SK-N-SH treated with all-trans-retinoic acid at 6 μM for 48 hours (cell line): Measurements from ENCODE around the gene CA5A.

Source experiments
- ATAC-seq: fragments of 200-7000 bp; cut with Tn5 transposase; 3 replicates; pipeline ENCODE4 v1.9.1; 2020; ENCODE audit warnings: mild to moderate bottlenecking, moderate library complexity
- ARNTL ChIP-seq: fragments of 450-650 bp; formaldehyde crosslinking; IDR thresholded peaks from 2 replicates; pipeline ENCODE4 v1.5.0; 2020; ENCODE audit warnings: low read depth, mild to moderate bottlenecking, moderate library complexity, borderline replicate concordance
- BACH2 ChIP-seq: fragments of 250-450 bp; sonication (Bioruptor Pico); IDR thresholded peaks from 2 replicates; pipeline ENCODE4 v1.9.0; 2021; ENCODE audit warnings: mild to moderate bottlenecking, borderline replicate concordance
- ESRRG ChIP-seq: fragments of 250-450 bp; sonication (Bioruptor Pico); IDR thresholded peaks from 2 replicates; pipeline ENCODE4 v1.6.1; 2021; ENCODE audit warnings: mild to moderate bottlenecking
- GLIS3 ChIP-seq: fragments of 250-450 bp; sonication (Bioruptor Pico); IDR thresholded peaks from 2 replicates; pipeline ENCODE4 v1.5.0; 2020; ENCODE audit warnings: mild to moderate bottlenecking, moderate library complexity
- ISL1 ChIP-seq: fragments of 250-450 bp; sonication (Bioruptor Pico); IDR thresholded peaks from 2 replicates; pipeline ENCODE4 v2.1.2; 2022; ENCODE audit warnings: mild to moderate bottlenecking, moderate library complexity
- OSR1 ChIP-seq: fragments of 250-450 bp; sonication (Bioruptor Pico); IDR thresholded peaks from 2 replicates; pipeline ENCODE4 v1.8.0; 2022; ENCODE audit warnings: moderate library complexity, mild to moderate bottlenecking, inconsistent platforms
- PPARA ChIP-seq: fragments of 250-450 bp; sonication (Bioruptor Pico); IDR thresholded peaks from 2 replicates; pipeline ENCODE4 v1.5.0; 2020; ENCODE audit warnings: mild to moderate bottlenecking, borderline replicate concordance
- RARB ChIP-seq: fragments of 250-450 bp; sonication (Bioruptor Pico); IDR thresholded peaks from 2 replicates; pipeline ENCODE4 v1.8.0; 2021; ENCODE audit warnings: mild to moderate bottlenecking, moderate library complexity
- TCF4 ChIP-seq: fragments of 250-450 bp; sonication (Bioruptor Pico); IDR thresholded peaks from 2 replicates; pipeline ENCODE4 v1.8.0; 2021; ENCODE audit warnings: mild to moderate bottlenecking, moderate library complexity, borderline replicate concordance
- TOX ChIP-seq: fragments of 250-450 bp; sonication (Bioruptor Pico); IDR thresholded peaks from 2 replicates; pipeline ENCODE4 v1.8.0; 2021; ENCODE audit warnings: mild to moderate bottlenecking, moderate library complexity, borderline replicate concordance
- ZC3H10 ChIP-seq: fragments of 250-450 bp; sonication (Bioruptor Pico); IDR thresholded peaks from 2 replicates; pipeline ENCODE4 v1.5.1; 2021; ENCODE audit warnings: mild to moderate bottlenecking, moderate library complexity
- ZFP3 ChIP-seq: fragments of 250-450 bp; sonication (Bioruptor Pico); IDR thresholded peaks from 2 replicates; pipeline ENCODE4 v1.5.0; 2020; ENCODE audit warnings: mild to moderate bottlenecking, moderate library complexity
- ZFP30 ChIP-seq: fragments of 450-650 bp; formaldehyde crosslinking; IDR thresholded peaks from 2 replicates; pipeline ENCODE4 v1.5.0; 2022; ENCODE audit warnings: mild to moderate bottlenecking, moderate library complexity
- ZNF565 ChIP-seq: fragments of 450-650 bp; formaldehyde crosslinking; conservative IDR thresholded peaks from 2 replicates; pipeline ENCODE4 v1.5.0; 2020; ENCODE audit warnings: low read depth, mild to moderate bottlenecking, moderate library complexity
- ZNF70 ChIP-seq: fragments of 450-650 bp; formaldehyde crosslinking; IDR thresholded peaks from 2 replicates; pipeline ENCODE4 v1.5.0; 2020; ENCODE audit warnings: mild to moderate bottlenecking, moderate library complexity
- ZNF8 ChIP-seq: fragments of 450-650 bp; formaldehyde crosslinking; IDR thresholded peaks from 2 replicates; pipeline ENCODE4 v1.5.0; 2020; ENCODE audit warnings: mild to moderate bottlenecking, moderate library complexity
- TF ChIP-seq, protein P1 (sequence below): fragments of 250-450 bp; sonication (Bioruptor Pico); IDR thresholded peaks from 2 replicates; pipeline ENCODE4 v1.8.0; 2021; ENCODE audit warnings: low read depth, mild to moderate bottlenecking, moderate library complexity, borderline replicate concordance
- TF ChIP-seq, protein P2 (sequence below): fragments of 250-450 bp; sonication (Bioruptor Pico); IDR thresholded peaks from 2 replicates; pipeline ENCODE4 v1.5.0; 2020; ENCODE audit warnings: mild to moderate bottlenecking, moderate library complexity
- TF ChIP-seq, protein P3 (sequence below): fragments of 250-450 bp; sonication (Bioruptor Pico); IDR thresholded peaks from 2 replicates; pipeline ENCODE4 v1.5.1; 2020; ENCODE audit warnings: low read depth, mild to moderate bottlenecking, moderate library complexity
- TF ChIP-seq, protein P4 (sequence below): fragments of 250-450 bp; sonication (Bioruptor Pico); IDR thresholded peaks from 2 replicates; pipeline ENCODE4 v1.8.0; 2020; ENCODE audit warnings: mild to moderate bottlenecking, moderate library complexity, borderline replicate concordance
- TF ChIP-seq, protein P5 (sequence below): fragments of 250-450 bp; sonication (Bioruptor Pico); IDR thresholded peaks from 2 replicates; pipeline ENCODE4 v1.5.1; 2021; ENCODE audit warnings: mild to moderate bottlenecking, moderate library complexity

The CA5A gene

DNA sequence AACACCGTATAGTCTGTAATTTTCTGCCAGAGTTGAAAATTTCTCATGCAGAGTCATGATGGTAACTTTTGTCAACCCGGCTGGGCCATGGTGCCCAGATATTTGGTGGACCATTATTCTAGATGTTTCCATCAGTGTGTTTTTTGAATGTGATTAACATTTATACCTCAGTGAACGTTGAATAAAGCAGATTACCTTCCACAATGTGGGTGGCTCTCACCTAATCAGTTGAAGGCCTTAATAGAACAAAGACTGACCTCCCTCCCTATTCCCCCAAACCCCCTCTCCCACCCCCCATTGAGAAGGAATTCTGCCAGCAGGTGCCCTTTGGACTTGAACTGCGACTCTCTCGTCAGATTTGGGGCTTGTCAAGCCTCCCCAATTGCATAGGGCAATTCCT is 6.4 kb upstream of the CA5A start:
- TF ChIP-seq, protein P1, sequence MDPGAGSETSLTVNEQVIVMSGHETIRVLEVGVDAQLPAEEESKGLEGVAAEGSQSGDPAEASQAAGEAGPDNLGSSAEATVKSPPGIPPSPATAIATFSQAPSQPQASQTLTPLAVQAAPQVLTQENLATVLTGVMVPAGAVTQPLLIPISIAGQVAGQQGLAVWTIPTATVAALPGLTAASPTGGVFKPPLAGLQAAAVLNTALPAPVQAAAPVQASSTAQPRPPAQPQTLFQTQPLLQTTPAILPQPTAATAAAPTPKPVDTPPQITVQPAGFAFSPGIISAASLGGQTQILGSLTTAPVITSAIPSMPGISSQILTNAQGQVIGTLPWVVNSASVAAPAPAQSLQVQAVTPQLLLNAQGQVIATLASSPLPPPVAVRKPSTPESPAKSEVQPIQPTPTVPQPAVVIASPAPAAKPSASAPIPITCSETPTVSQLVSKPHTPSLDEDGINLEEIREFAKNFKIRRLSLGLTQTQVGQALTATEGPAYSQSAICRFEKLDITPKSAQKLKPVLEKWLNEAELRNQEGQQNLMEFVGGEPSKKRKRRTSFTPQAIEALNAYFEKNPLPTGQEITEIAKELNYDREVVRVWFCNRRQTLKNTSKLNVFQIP = no peak
- no peak for TF ChIP-seq TOX (CRISPR knock-in tag)
- TF ChIP-seq ESRRG (CRISPR knock-in tag) = no peak
- no peak for TF ChIP-seq ISL1 (CRISPR knock-in tag)
- TF ChIP-seq ZFP30 = no peak
- TF ChIP-seq, protein P2, sequence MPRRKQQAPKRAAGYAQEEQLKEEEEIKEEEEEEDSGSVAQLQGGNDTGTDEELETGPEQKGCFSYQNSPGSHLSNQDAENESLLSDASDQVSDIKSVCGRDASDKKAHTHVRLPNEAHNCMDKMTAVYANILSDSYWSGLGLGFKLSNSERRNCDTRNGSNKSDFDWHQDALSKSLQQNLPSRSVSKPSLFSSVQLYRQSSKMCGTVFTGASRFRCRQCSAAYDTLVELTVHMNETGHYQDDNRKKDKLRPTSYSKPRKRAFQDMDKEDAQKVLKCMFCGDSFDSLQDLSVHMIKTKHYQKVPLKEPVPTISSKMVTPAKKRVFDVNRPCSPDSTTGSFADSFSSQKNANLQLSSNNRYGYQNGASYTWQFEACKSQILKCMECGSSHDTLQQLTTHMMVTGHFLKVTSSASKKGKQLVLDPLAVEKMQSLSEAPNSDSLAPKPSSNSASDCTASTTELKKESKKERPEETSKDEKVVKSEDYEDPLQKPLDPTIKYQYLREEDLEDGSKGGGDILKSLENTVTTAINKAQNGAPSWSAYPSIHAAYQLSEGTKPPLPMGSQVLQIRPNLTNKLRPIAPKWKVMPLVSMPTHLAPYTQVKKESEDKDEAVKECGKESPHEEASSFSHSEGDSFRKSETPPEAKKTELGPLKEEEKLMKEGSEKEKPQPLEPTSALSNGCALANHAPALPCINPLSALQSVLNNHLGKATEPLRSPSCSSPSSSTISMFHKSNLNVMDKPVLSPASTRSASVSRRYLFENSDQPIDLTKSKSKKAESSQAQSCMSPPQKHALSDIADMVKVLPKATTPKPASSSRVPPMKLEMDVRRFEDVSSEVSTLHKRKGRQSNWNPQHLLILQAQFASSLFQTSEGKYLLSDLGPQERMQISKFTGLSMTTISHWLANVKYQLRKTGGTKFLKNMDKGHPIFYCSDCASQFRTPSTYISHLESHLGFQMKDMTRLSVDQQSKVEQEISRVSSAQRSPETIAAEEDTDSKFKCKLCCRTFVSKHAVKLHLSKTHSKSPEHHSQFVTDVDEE = no peak
- TF ChIP-seq ZC3H10 = no peak
- TF ChIP-seq ARNTL (CRISPR knock-in tag) = no peak
- TF ChIP-seq, protein P3, sequence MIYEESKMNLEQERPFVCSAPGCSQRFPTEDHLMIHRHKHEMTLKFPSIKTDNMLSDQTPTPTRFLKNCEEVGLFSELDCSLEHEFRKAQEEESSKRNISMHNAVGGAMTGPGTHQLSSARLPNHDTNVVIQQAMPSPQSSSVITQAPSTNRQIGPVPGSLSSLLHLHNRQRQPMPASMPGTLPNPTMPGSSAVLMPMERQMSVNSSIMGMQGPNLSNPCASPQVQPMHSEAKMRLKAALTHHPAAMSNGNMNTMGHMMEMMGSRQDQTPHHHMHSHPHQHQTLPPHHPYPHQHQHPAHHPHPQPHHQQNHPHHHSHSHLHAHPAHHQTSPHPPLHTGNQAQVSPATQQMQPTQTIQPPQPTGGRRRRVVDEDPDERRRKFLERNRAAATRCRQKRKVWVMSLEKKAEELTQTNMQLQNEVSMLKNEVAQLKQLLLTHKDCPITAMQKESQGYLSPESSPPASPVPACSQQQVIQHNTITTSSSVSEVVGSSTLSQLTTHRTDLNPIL (CRISPR knock-in tag) = no peak
- no peak for TF ChIP-seq PPARA (CRISPR knock-in tag)
- TF ChIP-seq ZNF70 = no peak
- no peak for TF ChIP-seq ZNF8
- TF ChIP-seq, protein P4, sequence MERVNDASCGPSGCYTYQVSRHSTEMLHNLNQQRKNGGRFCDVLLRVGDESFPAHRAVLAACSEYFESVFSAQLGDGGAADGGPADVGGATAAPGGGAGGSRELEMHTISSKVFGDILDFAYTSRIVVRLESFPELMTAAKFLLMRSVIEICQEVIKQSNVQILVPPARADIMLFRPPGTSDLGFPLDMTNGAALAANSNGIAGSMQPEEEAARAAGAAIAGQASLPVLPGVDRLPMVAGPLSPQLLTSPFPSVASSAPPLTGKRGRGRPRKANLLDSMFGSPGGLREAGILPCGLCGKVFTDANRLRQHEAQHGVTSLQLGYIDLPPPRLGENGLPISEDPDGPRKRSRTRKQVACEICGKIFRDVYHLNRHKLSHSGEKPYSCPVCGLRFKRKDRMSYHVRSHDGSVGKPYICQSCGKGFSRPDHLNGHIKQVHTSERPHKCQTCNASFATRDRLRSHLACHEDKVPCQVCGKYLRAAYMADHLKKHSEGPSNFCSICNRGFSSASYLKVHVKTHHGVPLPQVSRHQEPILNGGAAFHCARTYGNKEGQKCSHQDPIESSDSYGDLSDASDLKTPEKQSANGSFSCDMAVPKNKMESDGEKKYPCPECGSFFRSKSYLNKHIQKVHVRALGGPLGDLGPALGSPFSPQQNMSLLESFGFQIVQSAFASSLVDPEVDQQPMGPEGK (CRISPR knock-in tag) = no peak
- TF ChIP-seq ZFP3 (CRISPR knock-in tag) = no peak
- TF ChIP-seq ZNF565 (CRISPR knock-in tag) = no peak
- no peak for TF ChIP-seq RARB (CRISPR knock-in tag)
- TF ChIP-seq OSR1 (CRISPR knock-in tag) = no peak
- TF ChIP-seq GLIS3 (CRISPR knock-in tag) = no peak
- no peak for TF ChIP-seq TCF4 (CRISPR knock-in tag)
- no peak for TF ChIP-seq BACH2 (CRISPR knock-in tag)
- no peak for ATAC-seq

DNA sequence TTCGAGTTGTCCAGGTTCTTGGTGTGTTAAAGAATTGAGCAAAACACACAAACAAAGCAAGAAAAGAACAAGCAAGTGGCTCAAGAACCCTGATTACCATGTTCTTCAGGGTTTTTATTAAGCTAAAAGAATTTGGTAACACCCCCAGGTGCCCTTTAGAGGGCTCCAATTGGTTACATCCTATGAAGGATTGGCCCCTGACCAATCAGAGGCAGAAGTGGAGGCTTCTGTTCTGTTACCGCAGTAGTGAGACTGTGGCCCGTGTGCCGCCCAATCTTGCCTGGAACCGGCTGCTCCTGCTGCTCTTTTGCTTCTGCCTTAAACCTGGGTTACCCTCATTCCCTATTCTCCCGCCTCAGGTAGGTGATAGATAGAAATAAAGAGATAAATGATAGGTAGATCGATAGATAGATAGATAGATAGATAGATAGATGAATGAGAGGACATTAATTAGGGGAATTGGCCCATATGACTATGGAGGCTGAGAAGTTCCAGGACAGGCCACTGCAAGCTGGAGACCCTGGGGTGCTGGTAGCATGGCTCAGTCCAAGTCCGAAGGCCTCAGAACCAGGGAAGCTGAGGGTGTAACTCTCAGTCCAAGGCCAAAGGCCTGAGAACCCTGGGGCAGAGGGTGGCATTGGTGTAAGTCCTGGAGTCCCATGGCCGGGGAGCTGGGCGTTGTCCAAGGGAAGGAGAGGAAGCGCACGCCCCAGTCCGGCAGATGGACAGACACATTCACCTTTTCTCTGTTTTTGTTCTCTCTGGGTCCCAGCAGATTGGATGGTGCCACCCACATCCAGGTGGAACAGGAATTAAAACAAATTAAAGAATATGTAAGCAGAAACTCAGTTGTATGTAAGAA is 3.5 kb upstream of the CA5A start:
- ATAC-seq = no peak
- TF ChIP-seq ZFP30 (no peak), GLIS3 (CRISPR knock-in tag) (no peak), ZNF70 (no peak), TCF4 (CRISPR knock-in tag) (no peak), ISL1 (CRISPR knock-in tag) (no peak), ESRRG (CRISPR knock-in tag) (no peak), OSR1 (CRISPR knock-in tag) (no peak), BACH2 (CRISPR knock-in tag) (no peak), PPARA (CRISPR knock-in tag) (no peak), ZNF565 (CRISPR knock-in tag) (no peak), ZNF8 (no peak), RARB (CRISPR knock-in tag) (no peak), ARNTL (CRISPR knock-in tag) (no peak), TOX (CRISPR knock-in tag) (no peak)
- TF ChIP-seq, protein P5, sequence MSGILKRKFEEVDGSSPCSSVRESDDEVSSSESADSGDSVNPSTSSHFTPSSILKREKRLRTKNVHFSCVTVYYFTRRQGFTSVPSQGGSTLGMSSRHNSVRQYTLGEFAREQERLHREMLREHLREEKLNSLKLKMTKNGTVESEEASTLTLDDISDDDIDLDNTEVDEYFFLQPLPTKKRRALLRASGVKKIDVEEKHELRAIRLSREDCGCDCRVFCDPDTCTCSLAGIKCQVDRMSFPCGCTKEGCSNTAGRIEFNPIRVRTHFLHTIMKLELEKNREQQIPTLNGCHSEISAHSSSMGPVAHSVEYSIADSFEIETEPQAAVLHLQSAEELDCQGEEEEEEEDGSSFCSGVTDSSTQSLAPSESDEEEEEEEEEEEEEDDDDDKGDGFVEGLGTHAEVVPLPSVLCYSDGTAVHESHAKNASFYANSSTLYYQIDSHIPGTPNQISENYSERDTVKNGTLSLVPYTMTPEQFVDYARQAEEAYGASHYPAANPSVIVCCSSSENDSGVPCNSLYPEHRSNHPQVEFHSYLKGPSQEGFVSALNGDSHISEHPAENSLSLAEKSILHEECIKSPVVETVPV (CRISPR knock-in tag) = no peak
- TF ChIP-seq, protein P2 = no peak
- TF ChIP-seq, protein P4 (CRISPR knock-in tag) = no peak
- TF ChIP-seq, protein P3 (CRISPR knock-in tag) = no peak
